22Rv1 (cell line): ENCODE results near the gene WNT8A.
A peak's percentile ranks its signal among the peaks of the same experiment; 100 is the strongest.

Experiments used
- H3K27ac ChIP-seq: fragments of 450-650 bp; 2 replicates; pipeline ENCODE4 v1.5.1; 2017
- ZFX ChIP-seq: fragments of 450-650 bp; IDR thresholded peaks from 2 replicates; pipeline ENCODE4 v1.6.1; 2017; ENCODE audit warnings: antibody characterized with exemption, borderline replicate concordance
- TF ChIP-seq, protein P1 (sequence below): fragments of 450-650 bp; IDR thresholded peaks from 2 replicates; pipeline ENCODE4 v1.5.1; 2017; ENCODE audit warnings: mild to moderate bottlenecking

The WNT8A gene

DNA sequence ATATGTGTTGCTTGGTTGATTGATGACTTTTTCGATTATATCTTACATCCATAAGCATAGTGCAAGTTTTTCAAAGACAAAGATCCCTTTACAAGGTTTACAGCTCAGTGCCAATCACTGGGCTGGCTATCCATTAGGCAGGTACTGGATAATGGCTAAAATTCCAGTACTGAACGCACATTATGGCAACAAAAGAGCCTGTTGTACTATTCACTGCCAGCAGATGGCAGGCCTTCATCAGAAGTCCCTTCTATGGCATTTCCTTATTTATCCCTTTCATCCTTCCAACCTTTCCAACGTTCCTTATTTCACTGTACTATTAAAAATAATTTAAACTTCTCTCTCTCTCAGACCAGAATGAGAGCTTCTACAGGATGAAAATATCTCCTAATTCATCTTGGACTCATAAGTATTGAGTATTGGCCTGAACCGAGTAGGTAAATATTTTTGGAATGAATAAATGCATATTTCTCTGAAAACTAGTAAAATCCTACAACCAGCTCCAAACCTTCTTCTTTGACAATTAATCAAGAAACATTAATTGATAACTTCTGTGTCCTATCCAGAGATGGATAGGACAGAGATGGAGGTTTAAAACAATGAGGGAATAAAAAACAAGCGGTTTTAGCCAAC is 6.7 kb upstream of the WNT8A start:
- no peak overlapping the region for H3K27ac ChIP-seq
- no peak for TF ChIP-seq ZFX
- TF ChIP-seq, protein P1, sequence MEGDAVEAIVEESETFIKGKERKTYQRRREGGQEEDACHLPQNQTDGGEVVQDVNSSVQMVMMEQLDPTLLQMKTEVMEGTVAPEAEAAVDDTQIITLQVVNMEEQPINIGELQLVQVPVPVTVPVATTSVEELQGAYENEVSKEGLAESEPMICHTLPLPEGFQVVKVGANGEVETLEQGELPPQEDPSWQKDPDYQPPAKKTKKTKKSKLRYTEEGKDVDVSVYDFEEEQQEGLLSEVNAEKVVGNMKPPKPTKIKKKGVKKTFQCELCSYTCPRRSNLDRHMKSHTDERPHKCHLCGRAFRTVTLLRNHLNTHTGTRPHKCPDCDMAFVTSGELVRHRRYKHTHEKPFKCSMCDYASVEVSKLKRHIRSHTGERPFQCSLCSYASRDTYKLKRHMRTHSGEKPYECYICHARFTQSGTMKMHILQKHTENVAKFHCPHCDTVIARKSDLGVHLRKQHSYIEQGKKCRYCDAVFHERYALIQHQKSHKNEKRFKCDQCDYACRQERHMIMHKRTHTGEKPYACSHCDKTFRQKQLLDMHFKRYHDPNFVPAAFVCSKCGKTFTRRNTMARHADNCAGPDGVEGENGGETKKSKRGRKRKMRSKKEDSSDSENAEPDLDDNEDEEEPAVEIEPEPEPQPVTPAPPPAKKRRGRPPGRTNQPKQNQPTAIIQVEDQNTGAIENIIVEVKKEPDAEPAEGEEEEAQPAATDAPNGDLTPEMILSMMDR: peak; percentile 91

DNA sequence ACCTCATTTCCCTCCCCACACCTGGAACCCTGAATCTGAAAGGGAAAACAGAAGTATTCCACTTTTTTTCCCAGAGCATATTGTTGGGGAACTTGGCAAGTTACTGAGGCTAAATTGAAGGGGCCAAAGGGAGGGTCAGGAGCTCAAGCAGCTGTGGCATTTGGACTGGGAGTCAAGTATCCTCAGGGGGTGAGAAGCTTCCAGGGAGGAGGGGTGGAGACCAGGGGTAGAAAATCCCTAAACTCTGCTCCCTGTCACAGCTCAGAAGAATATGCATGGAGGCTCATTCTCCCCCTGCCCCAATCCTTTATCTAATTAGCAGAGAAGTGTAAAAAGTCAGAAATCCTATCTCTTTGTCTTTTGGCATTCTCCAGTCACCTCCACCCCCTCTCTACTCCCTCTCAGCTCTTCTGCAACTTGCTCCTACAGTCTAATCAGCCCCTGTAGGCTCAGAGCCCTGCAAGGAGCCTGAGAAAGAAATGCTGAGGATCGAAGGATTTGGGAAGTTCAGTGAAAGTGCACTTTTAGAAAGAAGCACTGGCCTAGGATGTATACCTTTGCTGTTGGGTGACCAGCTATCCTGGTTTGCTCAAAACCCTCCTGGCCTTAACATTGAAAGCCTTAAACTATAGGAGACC is 5.7 kb upstream of the WNT8A start:
- TF ChIP-seq ZFX: no peak
- TF ChIP-seq, protein P1: no peak
- H3K27ac ChIP-seq: no peak overlapping the region

DNA sequence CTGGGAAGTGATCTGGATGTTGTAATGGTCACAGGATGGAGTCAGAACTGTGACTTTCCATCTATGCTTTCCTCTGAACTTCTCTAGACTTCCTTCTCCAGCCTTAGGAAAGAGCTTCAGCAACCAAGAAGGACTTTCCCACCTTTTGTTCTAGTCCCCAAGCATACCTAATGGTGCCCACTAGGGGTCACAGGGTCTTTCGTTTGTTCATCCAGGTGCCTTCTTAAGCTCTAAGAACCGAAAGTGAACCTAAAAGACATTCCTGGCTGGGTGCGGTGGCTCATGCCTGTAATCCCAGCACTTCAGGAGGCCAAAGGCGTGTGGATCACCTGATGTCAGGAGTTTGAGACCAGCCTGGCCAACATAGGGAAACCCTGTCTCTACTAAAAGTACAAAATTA is 1.8 kb upstream of the WNT8A start:
- TF ChIP-seq, protein P1: no peak
- TF ChIP-seq ZFX: no peak
- H3K27ac ChIP-seq: no peak overlapping the region

DNA sequence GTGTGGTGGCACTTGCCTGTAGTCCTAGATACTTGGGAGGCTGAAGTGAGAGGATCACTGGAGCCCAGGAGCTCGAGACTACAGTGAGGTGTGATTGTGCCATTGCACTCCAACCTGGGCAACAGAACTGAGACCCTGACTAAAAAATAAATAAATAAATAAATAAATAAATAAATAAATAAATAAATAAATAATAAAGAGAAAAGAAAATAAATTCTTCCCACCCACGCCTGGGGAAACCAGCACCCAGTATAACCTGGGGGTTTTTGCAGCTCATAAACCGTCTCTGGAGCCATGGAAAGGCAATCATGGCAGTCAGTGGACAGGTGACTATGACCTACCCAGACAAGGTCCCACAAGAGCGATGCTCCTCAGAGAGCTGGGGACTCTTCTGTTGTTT is 7.9 kb downstream of the WNT8A start:
- H3K27ac ChIP-seq: no peak overlapping the region
- TF ChIP-seq, protein P1: no peak
- no peak for TF ChIP-seq ZFX

DNA sequence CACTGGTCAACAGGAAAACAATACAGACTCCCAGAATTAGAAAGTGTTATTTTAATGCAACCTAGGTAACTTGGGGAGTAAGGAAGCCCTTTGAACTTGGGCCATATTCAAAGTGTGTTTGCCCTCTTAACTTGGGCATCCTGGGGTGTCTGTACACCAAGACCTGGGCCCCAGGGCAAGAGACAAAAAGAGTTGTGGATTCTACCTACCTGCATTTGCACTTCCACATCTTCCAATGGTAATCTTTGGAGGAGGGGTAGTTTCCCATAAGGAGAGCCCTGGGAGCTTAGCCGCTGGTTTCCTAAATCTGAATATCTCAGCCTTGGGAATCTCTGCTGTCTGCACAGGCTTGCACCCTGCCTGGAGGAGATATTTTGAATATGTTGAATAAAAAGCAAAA is 8.5 kb downstream of the WNT8A start:
- TF ChIP-seq ZFX: no peak
- TF ChIP-seq, protein P1: no peak
- H3K27ac ChIP-seq: no peak overlapping the region

DNA sequence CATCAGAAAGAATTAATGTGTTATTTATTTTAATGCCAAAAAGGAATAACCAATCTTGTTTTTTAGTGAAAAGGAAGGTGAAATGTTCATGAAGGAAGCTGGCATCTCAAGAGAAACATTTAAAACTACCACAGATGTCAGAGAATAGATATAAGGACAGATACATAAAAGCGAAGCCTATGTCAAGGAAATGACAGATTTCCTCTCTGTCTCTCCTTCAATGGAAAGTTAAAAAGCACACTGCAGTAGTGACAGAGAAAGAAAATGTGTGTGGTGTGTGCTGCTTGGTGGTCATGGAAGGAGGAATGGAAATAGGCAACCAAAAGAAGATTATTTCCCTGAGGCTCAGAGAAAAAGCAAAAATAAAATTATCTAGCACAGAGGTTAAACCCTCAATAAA is 9.2 kb downstream of the WNT8A start:
- no peak overlapping the region for H3K27ac ChIP-seq
- no peak for TF ChIP-seq ZFX
- TF ChIP-seq, protein P1: no peak

DNA sequence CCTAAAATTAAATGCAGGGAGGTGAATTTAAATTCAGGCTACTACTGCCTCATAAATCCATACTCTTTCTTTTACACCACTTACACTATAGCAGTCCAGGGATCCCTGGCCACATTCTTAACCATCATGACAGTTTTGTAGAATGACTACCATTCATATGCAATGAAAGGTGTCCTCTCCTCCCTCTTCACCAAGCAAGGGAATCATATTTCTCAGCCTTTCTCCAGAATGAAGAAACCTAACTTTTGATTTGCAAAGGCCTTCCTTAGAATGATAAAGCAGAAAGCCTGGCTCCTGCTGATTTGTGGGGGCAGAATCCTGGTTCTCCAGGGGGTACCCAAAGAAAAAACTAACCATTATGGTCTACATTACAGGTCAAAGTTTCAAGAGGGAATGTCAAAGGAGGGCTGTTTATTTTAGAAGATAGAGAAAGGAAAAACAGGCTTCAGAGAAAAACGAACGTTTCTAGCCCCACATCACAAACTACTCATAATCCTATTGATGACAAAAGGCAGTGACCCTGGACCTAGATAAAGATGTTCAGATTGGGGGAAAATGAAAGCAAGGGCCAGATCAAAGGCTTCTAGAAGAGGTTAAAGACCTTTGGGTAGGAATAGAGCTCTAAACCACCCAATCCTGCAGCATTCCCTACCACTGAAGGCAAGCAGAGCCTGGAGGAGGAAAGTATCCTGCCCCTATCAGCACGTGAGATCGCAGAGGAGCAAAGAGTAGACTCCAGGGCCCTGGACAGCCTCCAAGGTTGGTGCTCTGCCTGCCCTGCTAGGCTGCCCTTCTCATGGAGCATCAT is 11.5 kb downstream of the WNT8A start:
- TF ChIP-seq ZFX: no peak
- TF ChIP-seq, protein P1: no peak
- no peak overlapping the region for H3K27ac ChIP-seq
